ENCODE data around the gene NTRK3. TPM values are rescaled to one million over a fixed set of nuclear protein-coding genes. Genes with fewer than 3 reads are reported as not detected.

NTRK3 gene
- total and polyA plus RNA-seq, 2 of the 8 experiments (the other 6 are each of a cell fraction or from before 2014, with no cell fraction given) = 4.5 to 6.8 TPM

GRCh38 chr15:88028024-88028423 lies 228.5 kb downstream of the NTRK3 start:
- no peak overlapping the region for H2AFZ ChIP-seq (ENCODE audit: low read length)
- H3K18ac ChIP-seq (ENCODE audit: extremely low read depth, low read length) = no peak overlapping the region
- peaks cover 0 to 5% (median under 1%) of the 10 kb centered on the region in 4 experiments; a peak in 2 of 7 replicates for H3K4me1 ChIP-seq (replicated peaks in 1 of 4; ENCODE audit: control insufficient read depth in 3 of 4, insufficient read depth in 4 of 4, low read length in 3 of 4)
- H2BK120ac ChIP-seq (replicated peaks; ENCODE audit: low read depth, low read length) = no peak overlapping the region
- DNase-seq (ENCODE audit: low read depth in 1 of 2, low spot score in 2 of 2) (peak in 1 of 2 experiments; percentile 50), FAIRE-seq (no peak)
- H3K4me2 ChIP-seq (ENCODE audit: insufficient read depth in 1 of 2, low read depth in 2 of 2, low read length in 2 of 2) = no peak overlapping the region
- H3K23ac ChIP-seq (ENCODE audit: insufficient read length) = no peak overlapping the region
- H3K9me3 ChIP-seq (ENCODE audit: insufficient read depth in 2 of 2, low read depth in 1 of 2, low read length in 1 of 2) = no peaks in the 10 kb centered on the region
- TF ChIP-seq BACH1 (IDR thresholded peaks at IDR 0.05; ENCODE audit: low read length) (no peak), RAD21 (IDR thresholded peaks at IDR 0.05 in 1 of 2, conservative IDR thresholded peaks at IDR 0.05 in 1 of 2; ENCODE audit: low read depth in 2 of 2, low read length in 2 of 2) (peak; percentile 30 to 49; a peak in 3 of 4 replicates), SUZ12 (IDR thresholded peaks at IDR 0.05; ENCODE audit: low read length) (no peak), CTCF (IDR thresholded peaks at IDR 0.05; ENCODE audit: control extremely low read depth in 1 of 3, insufficient read depth in 1 of 3, low read depth in 1 of 3, low read length in 3 of 3) (peak; percentile 26 to 66 (median 50); a peak in 3 of 4 replicates), SP2 (IDR thresholded peaks at IDR 0.05; ENCODE audit: low read length) (no peak)
- H3K27ac ChIP-seq (ENCODE audit: low read depth, low read length) = no peak overlapping the region
- no peaks in the 10 kb centered on the region for H3K79me1 ChIP-seq (ENCODE audit: low read depth, low read length)
- no peaks in the 10 kb centered on the region for H4K20me1 ChIP-seq (replicated peaks in 1 of 2; ENCODE audit: control insufficient read depth in 1 of 2, insufficient read depth in 2 of 2, low read length in 2 of 2)
- H3K14ac ChIP-seq (ENCODE audit: insufficient read length) = no peak overlapping the region
- no peaks in the 10 kb centered on the region for H3K27me3 ChIP-seq (replicated peaks in 1 of 4; ENCODE audit: control insufficient read depth in 3 of 4, extremely low read depth in 1 of 4, insufficient read depth in 3 of 4, low read length in 3 of 4)
- no peak overlapping the region for H4K91ac ChIP-seq (replicated peaks; ENCODE audit: insufficient read length, low read length)
- WGBS, 2 experiments (ENCODE audit: extremely low coverage in 1 of 2, insufficient coverage in 1 of 2, insufficient read length in 1 of 2, insufficient replicate concordance in 2 of 2, low coverage in 1 of 2, low lambda C conversion rate in 2 of 2, missing lambda C conversion rate in 1 of 2) = 92% methylated on average over 2 of the region's 3 CpGs; no CpG with 5 or more reads in 1 of the 2 experiments
- H3K4me3 ChIP-seq (ENCODE audit: extremely low read depth in 1 of 4, insufficient read depth in 2 of 4, low read depth in 3 of 4, low read length in 4 of 4) = no peak overlapping the region
- 0 out of 2 replicates have a peak overlapping the region, but pooled peaks have one; percentile 19 for H2AK5ac ChIP-seq (ENCODE audit: low read depth, low read length)
- H2BK20ac ChIP-seq (ENCODE audit: low read length) = no peak overlapping the region
- no peak overlapping the region for H3K4ac ChIP-seq (replicated peaks; ENCODE audit: insufficient read length, low read depth, low read length)
- H3K23me2 ChIP-seq (ENCODE audit: low read depth, low read length) = no peaks in the 10 kb centered on the region
- peak overlapping the region; percentile 62; the same call in 1 of the 2 replicates for H2BK12ac ChIP-seq (ENCODE audit: low read depth, low read length)
- H4K5ac ChIP-seq (ENCODE audit: insufficient read length, low read depth, low read length) = no peak overlapping the region
- no peaks in the 10 kb centered on the region for H3K79me2 ChIP-seq (ENCODE audit: control insufficient read depth in 1 of 2, insufficient read depth in 2 of 2, low read length in 2 of 2)
- no peak overlapping the region for H3K56ac ChIP-seq (replicated peaks; ENCODE audit: insufficient read length, low read depth, low read length)
- CTCF ChIA-PET (ENCODE audit: partially characterized antibody) = interaction anchor here (0.8 to 2.1 kb wide), 12 partner anchors 10 to 420 kb away, joined by 3 to 11 read pairs (median 4); no protein-coding TSS in a partner anchor
- H2BK5ac ChIP-seq (ENCODE audit: low read depth, low read length) = no peak overlapping the region
- POLR2A ChIA-PET (ENCODE audit: partially characterized antibody) = no interaction called here
- no peak overlapping the region for H2BK15ac ChIP-seq (ENCODE audit: low read length)
- no peak overlapping the region for H4K8ac ChIP-seq (ENCODE audit: extremely low read depth, insufficient read depth, low read length)
- no peak overlapping the region for H3K9ac ChIP-seq (replicated peaks in 1 of 4; ENCODE audit: extremely low read depth in 1 of 4, low read depth in 3 of 4, low read length in 3 of 4)
- H3K36me3 ChIP-seq (ENCODE audit: control insufficient read depth in 2 of 4, insufficient read depth in 4 of 4, low read length in 3 of 4) = no peaks in the 10 kb centered on the region
